ENCODE results near the gene SPTB.

SPTB gene

DNA sequence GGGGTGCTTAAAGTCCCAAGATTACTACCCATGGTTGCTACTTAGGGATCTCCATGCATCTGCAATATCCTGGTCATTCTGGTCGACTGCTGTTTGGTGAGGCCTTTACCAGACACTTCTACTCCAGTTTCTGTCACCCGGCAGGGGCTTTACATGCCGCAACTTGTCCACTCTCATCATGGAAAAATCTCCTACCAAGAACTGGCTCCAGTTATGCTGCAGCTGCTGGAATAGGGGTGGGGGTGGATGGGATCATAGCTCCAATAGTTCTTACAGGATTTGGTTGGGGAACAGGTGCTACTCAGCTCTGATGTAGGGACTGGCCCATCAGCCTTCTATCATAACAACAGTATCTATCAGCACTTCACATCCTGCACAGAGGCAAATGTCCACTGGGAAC, 51.6 kb downstream of the SPTB start:
- Histone ChIP-seq H2AFZ (no peak overlapping the region), H3K4me2 (ENCODE audit: low read length) (no peak overlapping the region), H3K27me3 (ENCODE audit: control insufficient read depth, insufficient read depth, low read length) (no peaks in the 10 kb centered on the region), H3K9ac (no peak overlapping the region), H3K36me3 (ENCODE audit: control insufficient read depth, insufficient read depth, low read length) (no peaks in the 10 kb centered on the region), H3K9me3 (ENCODE audit: control insufficient read depth, low read length) (no peaks in the 10 kb centered on the region), H3K27ac (no peak overlapping the region), H3K4me1 (peaks cover 10% of the 10 kb centered on the region), H3K4me3 (ENCODE audit: low read depth, low read length) (no peak overlapping the region), H3K79me2 (peaks cover 32% of the 10 kb centered on the region)
- TF ChIP-seq, protein P1, sequence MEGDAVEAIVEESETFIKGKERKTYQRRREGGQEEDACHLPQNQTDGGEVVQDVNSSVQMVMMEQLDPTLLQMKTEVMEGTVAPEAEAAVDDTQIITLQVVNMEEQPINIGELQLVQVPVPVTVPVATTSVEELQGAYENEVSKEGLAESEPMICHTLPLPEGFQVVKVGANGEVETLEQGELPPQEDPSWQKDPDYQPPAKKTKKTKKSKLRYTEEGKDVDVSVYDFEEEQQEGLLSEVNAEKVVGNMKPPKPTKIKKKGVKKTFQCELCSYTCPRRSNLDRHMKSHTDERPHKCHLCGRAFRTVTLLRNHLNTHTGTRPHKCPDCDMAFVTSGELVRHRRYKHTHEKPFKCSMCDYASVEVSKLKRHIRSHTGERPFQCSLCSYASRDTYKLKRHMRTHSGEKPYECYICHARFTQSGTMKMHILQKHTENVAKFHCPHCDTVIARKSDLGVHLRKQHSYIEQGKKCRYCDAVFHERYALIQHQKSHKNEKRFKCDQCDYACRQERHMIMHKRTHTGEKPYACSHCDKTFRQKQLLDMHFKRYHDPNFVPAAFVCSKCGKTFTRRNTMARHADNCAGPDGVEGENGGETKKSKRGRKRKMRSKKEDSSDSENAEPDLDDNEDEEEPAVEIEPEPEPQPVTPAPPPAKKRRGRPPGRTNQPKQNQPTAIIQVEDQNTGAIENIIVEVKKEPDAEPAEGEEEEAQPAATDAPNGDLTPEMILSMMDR (IDR thresholded peaks at IDR 0.05) = no peak

DNA sequence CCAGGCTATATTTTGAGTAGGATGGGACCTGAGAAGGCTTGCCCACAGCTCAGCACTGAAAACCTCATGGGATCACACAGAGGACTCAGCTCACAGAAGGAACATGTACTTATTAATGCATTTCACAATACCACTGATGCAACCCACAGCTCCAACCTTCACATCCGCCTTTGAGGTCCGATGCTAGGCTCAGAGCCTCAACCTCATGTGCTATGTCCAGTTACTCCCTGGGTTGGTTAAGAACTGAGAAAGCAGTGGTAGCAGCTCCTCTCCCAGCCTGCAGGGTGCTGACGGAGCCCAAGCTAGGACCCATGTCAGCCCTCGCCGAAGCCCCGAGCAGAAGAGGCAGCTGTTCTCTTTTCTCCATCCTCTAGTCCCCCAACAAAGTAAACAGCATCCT, 52.9 kb downstream of the SPTB start:
- no peak overlapping the region for H3K9ac ChIP-seq
- no peak overlapping the region for H3K4me3 ChIP-seq (ENCODE audit: low read depth, low read length)
- no peaks in the 10 kb centered on the region for H3K36me3 ChIP-seq (ENCODE audit: control insufficient read depth, insufficient read depth, low read length)
- no peak overlapping the region for H3K27ac ChIP-seq
- H3K4me2 ChIP-seq (ENCODE audit: low read length) = no peak overlapping the region
- no peaks in the 10 kb centered on the region for H3K27me3 ChIP-seq (ENCODE audit: control insufficient read depth, insufficient read depth, low read length)
- H2AFZ ChIP-seq = no peak overlapping the region
- peaks cover 19% of the 10 kb centered on the region for H3K79me2 ChIP-seq
- H3K4me1 ChIP-seq = peaks cover 21% of the 10 kb centered on the region
- TF ChIP-seq, protein P1 (IDR thresholded peaks at IDR 0.05) = no peak
- no peaks in the 10 kb centered on the region for H3K9me3 ChIP-seq (ENCODE audit: control insufficient read depth, low read length)

DNA sequence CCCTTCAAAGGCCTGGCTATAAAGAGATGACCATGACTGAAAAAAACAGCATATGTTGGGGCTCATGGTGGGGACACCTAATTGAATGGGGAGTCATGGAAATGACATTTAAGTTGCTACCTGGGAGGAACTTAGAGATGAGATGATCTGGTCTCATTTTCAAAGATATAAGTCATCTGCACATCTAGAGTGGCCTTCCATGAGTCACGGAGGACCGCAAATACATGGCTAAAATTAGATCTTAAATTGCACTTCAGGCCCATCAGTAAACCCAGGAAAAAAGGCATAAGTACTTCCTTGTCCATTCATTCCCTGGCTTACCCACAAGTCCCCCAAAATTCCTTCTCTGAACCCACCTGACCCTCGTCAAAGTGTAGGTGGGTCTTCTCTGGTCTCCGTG, 53.4 kb downstream of the SPTB start:
- no peak overlapping the region for H2AFZ ChIP-seq
- H3K27me3 ChIP-seq (ENCODE audit: control insufficient read depth, insufficient read depth, low read length) = no peaks in the 10 kb centered on the region
- H3K4me1 ChIP-seq = peaks cover 21% of the 10 kb centered on the region
- H3K4me3 ChIP-seq (ENCODE audit: low read depth, low read length) = no peak overlapping the region
- H3K4me2 ChIP-seq (ENCODE audit: low read length) = no peak overlapping the region
- H3K79me2 ChIP-seq = peaks cover 14% of the 10 kb centered on the region
- no peaks in the 10 kb centered on the region for H3K36me3 ChIP-seq (ENCODE audit: control insufficient read depth, insufficient read depth, low read length)
- no peaks in the 10 kb centered on the region for H3K9me3 ChIP-seq (ENCODE audit: control insufficient read depth, low read length)
- TF ChIP-seq, protein P1 (IDR thresholded peaks at IDR 0.05) = no peak
- no peak overlapping the region for H3K27ac ChIP-seq
- no peak overlapping the region for H3K9ac ChIP-seq

DNA sequence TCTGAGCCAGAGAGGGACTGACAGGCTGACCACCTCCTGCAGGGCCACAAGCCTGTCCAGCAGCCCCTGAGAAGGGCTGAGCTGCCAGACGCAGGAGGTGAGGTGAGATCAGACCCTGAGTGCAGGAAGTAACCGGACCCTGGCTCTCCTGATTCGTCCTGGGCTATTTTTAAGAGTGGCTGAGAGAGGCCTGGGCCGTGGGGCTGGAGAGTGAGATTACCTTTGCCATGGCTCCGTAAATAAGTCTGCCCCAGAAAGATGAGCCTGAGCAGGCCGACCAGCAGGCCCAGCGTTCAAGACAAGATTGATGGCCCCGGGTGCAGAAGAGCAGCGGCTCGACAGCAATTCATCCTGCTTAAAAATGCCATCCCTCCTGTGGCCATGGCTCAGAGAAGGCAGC, 54.2 kb downstream of the SPTB start:
- no peaks in the 10 kb centered on the region for H3K27me3 ChIP-seq (ENCODE audit: control insufficient read depth, insufficient read depth, low read length)
- no peak overlapping the region for H3K4me2 ChIP-seq (ENCODE audit: low read length)
- no peak overlapping the region for H3K27ac ChIP-seq
- H3K36me3 ChIP-seq (ENCODE audit: control insufficient read depth, insufficient read depth, low read length) = no peaks in the 10 kb centered on the region
- no peaks in the 10 kb centered on the region for H3K9me3 ChIP-seq (ENCODE audit: control insufficient read depth, low read length)
- H3K79me2 ChIP-seq = peaks cover 7% of the 10 kb centered on the region
- H3K4me1 ChIP-seq = peaks cover 21% of the 10 kb centered on the region
- TF ChIP-seq, protein P1 (IDR thresholded peaks at IDR 0.05) = no peak
- no peak overlapping the region for H3K9ac ChIP-seq
- no peak overlapping the region for H2AFZ ChIP-seq
- H3K4me3 ChIP-seq (ENCODE audit: low read depth, low read length) = no peak overlapping the region

DNA sequence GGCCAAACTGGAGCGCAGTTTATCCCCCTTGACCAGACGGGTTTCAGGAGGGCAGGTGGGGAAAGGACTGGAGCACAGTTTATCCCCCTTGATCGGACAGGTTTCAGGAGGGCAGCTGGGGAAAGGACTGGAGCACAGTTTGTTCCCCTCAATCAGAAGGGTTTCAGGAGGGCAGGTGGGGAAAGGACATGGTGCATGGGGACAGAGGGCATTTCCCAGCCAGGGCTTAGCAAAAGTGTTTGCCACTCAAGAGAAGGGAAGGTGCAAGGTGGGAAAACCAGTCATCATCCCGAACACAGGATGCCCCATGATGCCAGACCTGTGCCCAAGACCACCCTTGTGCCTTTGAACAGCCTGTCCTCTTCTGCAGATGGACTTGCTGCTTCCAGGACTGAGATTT, 54.7 kb downstream of the SPTB start:
- peaks cover 6% of the 10 kb centered on the region for H3K79me2 ChIP-seq
- H3K4me1 ChIP-seq = peaks cover 21% of the 10 kb centered on the region
- H3K4me2 ChIP-seq (ENCODE audit: low read length) = no peak overlapping the region
- TF ChIP-seq, protein P1 (IDR thresholded peaks at IDR 0.05) = no peak
- H2AFZ ChIP-seq = no peak overlapping the region
- H3K36me3 ChIP-seq (ENCODE audit: control insufficient read depth, insufficient read depth, low read length) = no peaks in the 10 kb centered on the region
- no peak overlapping the region for H3K4me3 ChIP-seq (ENCODE audit: low read depth, low read length)
- no peak overlapping the region for H3K27ac ChIP-seq
- no peak overlapping the region for H3K9ac ChIP-seq
- no peaks in the 10 kb centered on the region for H3K9me3 ChIP-seq (ENCODE audit: control insufficient read depth, low read length)
- no peaks in the 10 kb centered on the region for H3K27me3 ChIP-seq (ENCODE audit: control insufficient read depth, insufficient read depth, low read length)

Data from parathyroid adenoma (tissue), 2 donors.